IMR-90 (cell line): Measurements from ENCODE around the gene CPNE9. TPM values are rescaled to one million over a fixed set of nuclear protein-coding genes. Genes with fewer than 3 reads are reported as not detected.

Experiments
- ATAC-seq: fragments of 200-7000 bp; cut with Tn5 transposase; 2 replicates; pipeline ENCODE4 v1.9.1; 2020; ENCODE audit warnings: low read depth, mild to moderate bottlenecking, moderate library complexity
- BruUV-seq: library from RNA; stranded (reverse); fragments of 400-500 nt; replicated peaks from 2 replicates; lab custom pipeline; 2021; lab: Mats Ljungman, UMichigan
- CTCF ChIA-PET: fragments of 300-600 bp; formaldehyde crosslinking; extraction: SDS; loops from one replicate; lab custom pipeline; 2021; ENCODE audit warnings: antibody characterized with exemption; lab: Yijun Ruan, JAX
- POLR2A ChIA-PET: fragments of 300-600 bp; sonication (Branson Sonifier 250); formaldehyde crosslinking; loops from one replicate; lab custom pipeline; 2022; ENCODE audit warnings: antibody characterized with exemption; ENCODE audit not compliant: unreplicated experiment; lab: Charles Lee
- DNase-seq: peaks from one replicate; pipeline ENCODE4 v3.0.0; 2013
- H2AFZ ChIP-seq: replicated peaks from 2 replicates; pipeline ENCODE3; 2013; ENCODE audit warnings: low read length, mild to moderate bottlenecking; ENCODE audit not compliant: poor library complexity
- H2AK5ac ChIP-seq: 2 replicates; pipeline ENCODE4 v1.6.1; 2013; ENCODE audit warnings: low read depth, low read length, inconsistent platforms
- H2AK9ac ChIP-seq: replicated peaks from 2 replicates; pipeline ENCODE3; 2013; ENCODE audit warnings: mild to moderate bottlenecking, low read depth, low read length, moderate library complexity; ENCODE audit not compliant: poor library complexity
- H2BK120ac ChIP-seq: 2 replicates; pipeline ENCODE4 v1.6.1; 2013; ENCODE audit warnings: low read depth, low read length, inconsistent platforms
- H2BK15ac ChIP-seq: 3 replicates; pipeline ENCODE4 v1.6.1; 2013; ENCODE audit warnings: low read depth, low read length, inconsistent platforms
- H2BK20ac ChIP-seq: 2 replicates; pipeline ENCODE4 v1.6.1; 2013; ENCODE audit warnings: low read depth, mild to moderate bottlenecking, inconsistent platforms, low read length, moderate library complexity
- H2BK5ac ChIP-seq: 2 replicates; pipeline ENCODE4 v1.6.1; 2013; ENCODE audit warnings: mild to moderate bottlenecking, low read depth, low read length, inconsistent platforms; ENCODE audit not compliant: poor library complexity, severe bottlenecking
- H3K14ac ChIP-seq: replicated peaks from 2 replicates; pipeline ENCODE4 v1.6.1; 2013; ENCODE audit warnings: low read depth, low read length, inconsistent platforms
- H3K18ac ChIP-seq: 2 replicates; pipeline ENCODE4 v1.6.1; 2013; ENCODE audit warnings: low read depth, low read length, control low read depth
- H3K23ac ChIP-seq: 2 replicates; pipeline ENCODE4 v1.6.1; 2013; ENCODE audit warnings: low read depth, low read length, inconsistent platforms
- H3K27ac ChIP-seq: 2 replicates; pipeline ENCODE4 v1.5.1; 2013; ENCODE audit warnings: mild to moderate bottlenecking, control low read depth, low read length; ENCODE audit not compliant: insufficient read depth
- H3K27me3 ChIP-seq: 2 replicates; pipeline ENCODE4 v1.6.1; 2013; ENCODE audit warnings: low read length; ENCODE audit not compliant: control insufficient read depth, insufficient read depth
- H3K36me3 ChIP-seq: 2 replicates; pipeline ENCODE4 v1.6.1; 2013; ENCODE audit warnings: low read length, mixed read lengths; ENCODE audit not compliant: control insufficient read depth, insufficient read depth
- H3K4ac ChIP-seq: 2 replicates; pipeline ENCODE4 v1.6.1; 2013; ENCODE audit warnings: low read depth, low read length, inconsistent platforms
- H3K4me1 ChIP-seq: 2 replicates; pipeline ENCODE4 v1.6.1; 2013; ENCODE audit warnings: low read length, mixed read lengths; ENCODE audit not compliant: control insufficient read depth, insufficient read depth
- H3K4me2 ChIP-seq: 2 replicates; pipeline ENCODE4 v1.6.1; 2013; ENCODE audit warnings: low read depth, mild to moderate bottlenecking, control low read depth, low read length, moderate library complexity
- H3K4me3 ChIP-seq: 2 replicates; pipeline ENCODE4 v1.5.1; 2013; ENCODE audit warnings: low read depth, mild to moderate bottlenecking, control low read depth, low read length, moderate library complexity; ENCODE audit not compliant: insufficient read depth
- H3K56ac ChIP-seq: 2 replicates; pipeline ENCODE4 v1.6.1; 2013; ENCODE audit warnings: low read length, inconsistent platforms; ENCODE audit not compliant: insufficient read depth; ENCODE audit errors: extremely low read depth
- H3K79me1 ChIP-seq, 2 experiments: 2 replicates each; pipeline ENCODE4 v1.6.1; 2013; ENCODE audit warnings: low read length in 2 of 2, inconsistent platforms in 1 of 2, low read depth in 1 of 2
- H3K9ac ChIP-seq: 2 replicates; pipeline ENCODE4 v1.6.1; 2013; ENCODE audit warnings: low read depth, low read length, control low read depth
- H3K9me1 ChIP-seq: 2 replicates; pipeline ENCODE4 v1.6.1; 2013; ENCODE audit warnings: low read length, inconsistent platforms; ENCODE audit not compliant: insufficient read depth
- H3K9me3 ChIP-seq: 2 replicates; pipeline ENCODE4 v1.6.1; 2013; ENCODE audit warnings: low read length; ENCODE audit not compliant: control insufficient read depth, insufficient read depth
- H4K20me1 ChIP-seq: 2 replicates; pipeline ENCODE4 v1.6.1; 2013; ENCODE audit warnings: low read length, inconsistent platforms; ENCODE audit not compliant: insufficient read depth
- H4K5ac ChIP-seq: 2 replicates; pipeline ENCODE4 v1.6.1; 2013; ENCODE audit warnings: mild to moderate bottlenecking, low read depth, low read length, control low read depth
- H4K8ac ChIP-seq, 2 experiments: 2 replicates each; pipeline ENCODE4 v1.6.1; 2013; ENCODE audit warnings: low read depth in 2 of 2, low read length in 2 of 2, control low read depth in 1 of 2, inconsistent platforms in 1 of 2
- H4K91ac ChIP-seq: 2 replicates; pipeline ENCODE4 v1.6.1; 2013; ENCODE audit warnings: low read depth, low read length, inconsistent platforms; ENCODE audit not compliant: insufficient read depth
- MAFK ChIP-seq: IDR thresholded peaks from 2 replicates; pipeline ENCODE4 v1.6.1; 2012; ENCODE audit warnings: low read depth, low read length, improper control_type of control experiment
- MXI1 ChIP-seq: IDR thresholded peaks from 2 replicates; pipeline ENCODE4 v1.6.1; 2012; ENCODE audit warnings: low read depth, mild to moderate bottlenecking, low read length, moderate library complexity, borderline replicate concordance
- RAD21 ChIP-seq: IDR thresholded peaks from 2 replicates; pipeline ENCODE4 v1.6.1; 2012; ENCODE audit warnings: low read length, improper control_type of control experiment
- WGBS, 2 experiments: methylation state at CpG; one replicate each; pipeline versions ENCODE4 v1.1.5 to v1.1.7; 2013; ENCODE audit warnings: missing lambda C conversion rate in 2 of 2; ENCODE audit not compliant: insufficient read length in 1 of 2; ENCODE audit errors: extremely low coverage in 2 of 2; 5-methylcytosine and 5-hydroxymethylcytosine counted together
- dilution Hi-C: fragments of 300-500 bp; cut with HindIII; formaldehyde crosslinking; loops from one replicate; pipeline ENCODE4 v1.14.3; 2018; ENCODE audit warnings: low sequenced_read_pairs; ENCODE audit not compliant: unreplicated experiment
- in situ Hi-C: fragments of 300-500 bp; cut with MboI; formaldehyde crosslinking; loops from 3 replicates; pipeline ENCODE4 v1.14.3; 2019; ENCODE audit warnings: low sequenced_read_pairs, inconsistent platforms, mixed read lengths
- intact Hi-C: fragments of 100-400 bp; cut with micrococcal nuclease; formaldehyde crosslinking; loops from 2 replicates; pipeline ENCODE4 v1.10.0; 2022
- polyA plus RNA-seq, 3 experiments: library from polyadenylated mRNA; depleted of rRNA; stranded (reverse); fragments of >200 nt; gene quantifications; 2 replicates each; pipeline ENCODE4 v1.2.3, GENCODE V29; 2012; ENCODE audit warnings: low replicate concordance in 1 of 3
- total RNA-seq: library from RNA; depleted of rRNA; stranded (reverse); fragments of >200 nt; gene quantifications from 2 replicates; pipeline ENCODE4 v1.2.3, GENCODE V29; 2012
- TF ChIP-seq, protein P1 (sequence below): fragments of 150-350 bp; IDR thresholded peaks from 2 replicates; pipeline ENCODE4 v1.6.1; 2016; ENCODE audit warnings: low read depth, mild to moderate bottlenecking, low read length, moderate library complexity, borderline replicate concordance
- TF ChIP-seq, protein P2 (sequence below): fragments of 150-350 bp; IDR thresholded peaks from 2 replicates; pipeline ENCODE4 v1.6.1; 2017; ENCODE audit warnings: mild to moderate bottlenecking, antibody characterized with exemption, low read length, low read depth

The CPNE9 gene
- total and polyA plus RNA-seq, 2 of the 4 experiments (the other 2 are of a cell fraction), result not detected

- intact Hi-C loops, result no loop called here
- peaks cover 68% of the 10 kb centered on the region for H3K36me3 ChIP-seq
- no peaks in the 10 kb centered on the region for H3K27me3 ChIP-seq
- H4K5ac ChIP-seq, result no peak overlapping the region
- dilution Hi-C loops, result no loop called here
- no peak overlapping the region for H2AK9ac ChIP-seq
- no peaks in the 10 kb centered on the region for H3K9me3 ChIP-seq
- no peak overlapping the region for H3K4ac ChIP-seq
- no peak overlapping the region for H2AK5ac ChIP-seq
- no peak overlapping the region for H2BK20ac ChIP-seq
- no peaks in the 10 kb centered on the region; the same call in 1 of the 2 replicates for H3K9me1 ChIP-seq
- no peaks in the 10 kb centered on the region for H3K4me1 ChIP-seq
- H2AFZ ChIP-seq, result no peak overlapping the region
- no peak overlapping the region for H3K4me2 ChIP-seq
- H3K9ac ChIP-seq, result no peak overlapping the region
- H2BK15ac ChIP-seq, result no peak overlapping the region
- no peak overlapping the region for H2BK5ac ChIP-seq
- H3K4me3 ChIP-seq, result no peak overlapping the region
- H2BK120ac ChIP-seq, result no peak overlapping the region
- no peaks in the 10 kb centered on the region for H3K79me1 ChIP-seq
- no peak overlapping the region for H3K14ac ChIP-seq
- in situ Hi-C loops, result no loop called here
- H4K20me1 ChIP-seq, result no peaks in the 10 kb centered on the region; the same call in 1 of the 2 replicates
- H3K23ac ChIP-seq, result no peak overlapping the region
- ChIA-PET CTCF (no interaction called here), POLR2A (interaction anchor here (0.5 kb wide), 1 partner anchor 26 kb away, joined by 17 read pairs; no protein-coding TSS in a partner anchor)
- ATAC-seq (peak; percentile 17), DNase-seq (no peak)
- no peak overlapping the region for H3K18ac ChIP-seq
- WGBS, 2 experiments, result 81% methylated on average over 4 of the region's 15 CpGs; no CpG with 5 or more reads in 1 of the 2 experiments
- H3K27ac ChIP-seq, result no peak overlapping the region
- H3K56ac ChIP-seq, result no peak overlapping the region
- TF ChIP-seq MAFK, result no peak
- TF ChIP-seq, protein P1, sequence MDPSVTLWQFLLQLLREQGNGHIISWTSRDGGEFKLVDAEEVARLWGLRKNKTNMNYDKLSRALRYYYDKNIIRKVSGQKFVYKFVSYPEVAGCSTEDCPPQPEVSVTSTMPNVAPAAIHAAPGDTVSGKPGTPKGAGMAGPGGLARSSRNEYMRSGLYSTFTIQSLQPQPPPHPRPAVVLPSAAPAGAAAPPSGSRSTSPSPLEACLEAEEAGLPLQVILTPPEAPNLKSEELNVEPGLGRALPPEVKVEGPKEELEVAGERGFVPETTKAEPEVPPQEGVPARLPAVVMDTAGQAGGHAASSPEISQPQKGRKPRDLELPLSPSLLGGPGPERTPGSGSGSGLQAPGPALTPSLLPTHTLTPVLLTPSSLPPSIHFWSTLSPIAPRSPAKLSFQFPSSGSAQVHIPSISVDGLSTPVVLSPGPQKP, result no peak
- TF ChIP-seq MXI1, result no peak
- TF ChIP-seq, protein P2, sequence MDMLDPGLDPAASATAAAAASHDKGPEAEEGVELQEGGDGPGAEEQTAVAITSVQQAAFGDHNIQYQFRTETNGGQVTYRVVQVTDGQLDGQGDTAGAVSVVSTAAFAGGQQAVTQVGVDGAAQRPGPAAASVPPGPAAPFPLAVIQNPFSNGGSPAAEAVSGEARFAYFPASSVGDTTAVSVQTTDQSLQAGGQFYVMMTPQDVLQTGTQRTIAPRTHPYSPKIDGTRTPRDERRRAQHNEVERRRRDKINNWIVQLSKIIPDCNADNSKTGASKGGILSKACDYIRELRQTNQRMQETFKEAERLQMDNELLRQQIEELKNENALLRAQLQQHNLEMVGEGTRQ, result no peak
- TF ChIP-seq RAD21, result no peak
- H4K91ac ChIP-seq, result no peak overlapping the region
- no TSS peak for BruUV-seq
- H4K8ac ChIP-seq, result no peak overlapping the region
Observed at GRCh38 chr3:9690451-9691450, 12.9 kb upstream of the CPNE9 start.
